GM21825 (cell line): ENCODE measurements around the gene ARHGAP24.
"Not testable (repeated sequence)": the region's sequence is repeated elsewhere in the genome, so short reads cannot be mapped to it uniquely, and the experiment has no call there.

Experiments used
- ATAC-seq: cut with Tn5 transposase; IDR thresholded peaks from one replicate; pipeline ENCODE4 v1.9.1; 2021; ENCODE audit warnings: mild to moderate bottlenecking, moderate library complexity; ENCODE audit not compliant: unreplicated experiment

Gene ARHGAP24

GRCh38 chr4:85939595-85939994 is 464.6 kb downstream of the ARHGAP24 start:
- no peak for ATAC-seq

GRCh38 chr4:85940151-85940550 is 465.2 kb downstream of the ARHGAP24 start:
- ATAC-seq, result no peak

- ATAC-seq, result no peak
Observed at GRCh38 chr4:85942107-85942506, 467.2 kb downstream of the ARHGAP24 start.

GRCh38 chr4:85946821-85947220 is 471.9 kb downstream of the ARHGAP24 start:
- ATAC-seq, result no peak

DNA sequence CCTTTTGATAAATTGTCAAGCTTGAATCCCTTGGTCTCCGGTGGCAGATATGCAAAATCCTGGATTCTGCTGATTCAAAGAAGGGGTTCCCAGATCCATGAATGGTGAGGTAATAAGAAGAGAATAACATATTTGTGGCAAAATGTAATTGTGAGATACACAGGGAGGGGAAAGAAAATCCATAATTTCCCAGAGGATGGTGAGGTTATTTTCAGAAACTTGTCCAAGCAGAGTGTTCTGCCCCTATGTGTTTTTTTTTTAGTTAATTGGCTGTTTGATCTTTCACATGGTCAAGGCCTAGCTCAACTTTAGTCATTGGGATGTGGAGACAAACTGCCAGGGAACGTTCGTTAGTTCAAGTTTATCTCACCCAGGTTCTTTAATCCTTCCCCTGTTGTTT is 476.1 kb downstream of the ARHGAP24 start:
- ATAC-seq, result no peak

- no peak for ATAC-seq
Observed at GRCh38 chr4:85952528-85952927, 477.6 kb downstream of the ARHGAP24 start.

DNA sequence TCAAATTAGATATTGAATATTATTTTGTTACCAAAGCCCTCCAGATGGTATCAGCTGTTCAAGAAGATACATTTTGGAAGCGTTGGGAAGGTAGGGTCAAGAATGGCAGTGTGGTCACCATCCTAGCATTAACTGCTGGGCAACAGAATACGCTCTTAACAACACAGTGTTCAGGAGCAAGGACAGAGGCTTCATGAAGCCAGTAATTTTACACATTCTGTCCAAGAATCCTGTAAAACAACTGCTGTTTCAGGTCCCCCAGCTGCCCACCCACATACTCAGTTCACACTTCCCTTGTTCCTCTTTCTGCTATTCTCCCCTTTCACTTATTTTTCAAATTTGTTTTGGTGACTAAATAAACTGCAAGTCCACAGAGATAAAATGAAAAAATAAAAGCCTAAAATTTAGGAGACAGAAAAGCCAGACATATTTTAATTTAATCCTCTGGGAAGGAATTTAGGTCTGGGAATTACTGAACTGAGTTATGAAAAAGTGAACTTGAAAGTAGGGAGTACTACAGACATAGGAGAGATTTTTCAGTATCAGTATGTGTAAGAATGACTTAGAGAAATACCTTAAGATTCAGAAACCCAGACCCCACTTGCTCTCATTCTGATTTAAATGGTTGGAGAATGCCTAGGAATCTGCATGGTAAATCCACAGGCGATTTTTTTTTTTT is 478.2 kb downstream of the ARHGAP24 start:
- ATAC-seq, result no peak

DNA sequence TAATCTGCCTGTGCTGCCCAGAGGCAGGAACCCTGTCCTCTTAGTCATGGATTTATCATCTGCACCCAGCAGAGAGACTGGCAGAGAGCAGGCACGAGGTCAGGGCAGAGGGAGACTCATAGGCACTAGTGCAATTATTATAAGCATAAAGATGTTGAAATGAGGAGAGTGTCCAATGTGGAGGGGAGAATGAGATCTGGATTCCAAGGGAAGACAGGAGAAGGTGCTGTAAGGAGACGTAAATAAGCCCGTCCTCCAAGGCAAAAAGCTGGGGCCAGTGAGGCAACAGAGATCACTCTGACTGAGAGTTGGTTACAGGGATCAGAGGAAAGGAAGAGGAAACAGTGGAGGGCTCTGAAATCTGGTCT is 478.7 kb downstream of the ARHGAP24 start:
- ATAC-seq, result no peak

- ATAC-seq, result no peak
Observed at GRCh38 chr4:85955620-85956292, 480.8 kb downstream of the ARHGAP24 start.

- ATAC-seq, result no peak
Observed at GRCh38 chr4:85956293-85956945, 481.5 kb downstream of the ARHGAP24 start.

DNA sequence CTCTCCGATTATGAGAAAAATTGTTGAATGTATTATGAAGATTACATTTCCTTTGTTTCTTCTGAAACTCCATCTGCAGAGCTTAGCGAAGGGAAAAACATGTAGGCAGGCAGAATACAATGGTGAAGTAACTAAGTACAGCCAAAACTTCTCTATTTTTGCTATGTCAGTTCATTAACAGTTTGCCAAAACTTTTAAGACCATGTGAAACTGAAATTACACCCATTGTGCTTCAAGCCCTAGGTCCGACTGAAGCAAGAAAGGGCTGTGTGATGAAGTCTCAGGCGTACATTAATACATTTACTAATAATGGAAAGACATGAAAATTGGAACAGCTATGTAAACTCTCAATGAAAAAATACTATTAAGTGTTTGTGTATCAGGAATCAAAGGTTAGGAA is 486.9 kb downstream of the ARHGAP24 start:
- ATAC-seq, result no peak

DNA sequence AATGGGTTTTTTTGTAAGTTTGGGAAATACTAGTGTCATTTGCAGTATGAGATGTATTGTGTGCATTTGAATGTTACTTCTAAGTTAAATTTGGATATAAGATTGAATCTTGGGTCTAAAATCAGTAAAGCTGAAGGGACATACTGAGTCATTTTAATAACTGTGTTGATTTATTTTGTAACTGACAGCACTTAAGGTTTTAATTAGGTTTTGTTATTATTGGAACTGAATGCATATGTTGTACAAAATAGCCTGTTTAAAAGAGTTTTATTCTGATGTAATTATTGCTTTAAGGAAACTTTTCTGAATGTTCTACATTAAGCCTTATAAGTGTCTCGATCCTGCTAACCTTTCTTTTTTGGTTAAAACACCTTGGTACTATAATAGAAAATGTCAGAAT is 488.3 kb downstream of the ARHGAP24 start:
- ATAC-seq, result no peak

DNA sequence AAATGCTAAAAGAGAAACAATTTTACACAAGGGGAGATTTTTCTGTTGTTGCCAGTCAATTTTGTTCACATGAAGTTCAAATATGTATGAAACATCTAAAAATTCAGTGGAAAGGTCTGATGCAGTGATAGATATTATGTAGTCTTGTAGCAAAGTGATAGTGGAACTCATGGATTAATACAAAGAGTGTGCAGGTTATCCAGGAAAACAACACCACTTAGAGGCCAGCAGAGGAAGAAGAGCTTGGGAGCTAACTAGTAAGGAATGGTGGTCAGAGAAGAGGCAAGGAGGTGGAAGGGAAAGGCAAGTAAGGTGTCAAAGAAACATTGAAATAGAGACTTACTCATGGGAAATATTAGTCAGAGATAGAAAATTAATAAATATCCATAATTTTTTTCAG is 489.3 kb downstream of the ARHGAP24 start:
- no peak for ATAC-seq

DNA sequence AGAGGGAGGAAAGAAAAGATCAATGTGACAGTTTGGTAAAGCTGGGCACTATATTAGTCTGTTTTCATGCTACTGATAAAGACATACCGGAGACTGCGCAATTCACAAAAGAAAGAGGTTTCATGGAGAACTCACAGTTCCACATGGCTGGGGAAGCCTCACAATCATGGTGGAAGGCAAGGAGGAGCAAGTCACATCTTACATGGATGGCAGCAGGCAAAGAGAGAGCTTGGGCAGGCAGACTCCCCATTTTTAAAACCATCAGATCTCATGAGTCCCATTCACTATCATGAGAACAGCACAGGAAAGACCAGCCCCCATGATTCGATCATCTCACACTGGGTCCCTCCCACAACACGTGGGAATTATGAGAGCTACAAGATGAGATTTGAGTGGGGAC is 490.1 kb downstream of the ARHGAP24 start:
- ATAC-seq, result not testable (repeated sequence)

GRCh38 chr4:85965529-85965928 is 490.6 kb downstream of the ARHGAP24 start:
- ATAC-seq, result no peak

- ATAC-seq, result no peak
Observed at GRCh38 chr4:85966373-85966772, 491.4 kb downstream of the ARHGAP24 start.

- ATAC-seq, result no peak
Observed at GRCh38 chr4:85967872-85968271, 492.9 kb downstream of the ARHGAP24 start.

- ATAC-seq, result no peak
Observed at GRCh38 chr4:85968945-85969819, 494.2 kb downstream of the ARHGAP24 start.

GRCh38 chr4:85970535-85970934 is 495.6 kb downstream of the ARHGAP24 start:
- ATAC-seq, result no peak

DNA sequence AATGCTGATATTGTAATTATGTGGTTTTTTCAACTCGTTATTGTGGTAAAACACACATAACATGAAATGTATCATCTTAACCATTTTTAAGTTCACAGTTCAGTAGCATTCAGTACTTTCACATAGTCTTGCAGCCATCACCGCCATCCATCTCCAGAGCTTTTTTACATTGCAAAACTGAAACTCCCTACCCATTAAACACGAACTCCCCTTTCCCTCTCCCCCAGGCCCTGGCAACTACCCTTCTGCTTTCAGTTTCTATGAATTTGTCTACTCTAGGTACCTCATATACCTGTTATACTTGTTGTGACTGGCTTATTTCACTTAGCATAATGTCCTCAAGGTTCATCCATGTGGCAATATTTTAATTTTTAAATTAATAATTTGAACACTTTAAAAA is 504.3 kb downstream of the ARHGAP24 start:
- ATAC-seq, result peak; percentile 89

DNA sequence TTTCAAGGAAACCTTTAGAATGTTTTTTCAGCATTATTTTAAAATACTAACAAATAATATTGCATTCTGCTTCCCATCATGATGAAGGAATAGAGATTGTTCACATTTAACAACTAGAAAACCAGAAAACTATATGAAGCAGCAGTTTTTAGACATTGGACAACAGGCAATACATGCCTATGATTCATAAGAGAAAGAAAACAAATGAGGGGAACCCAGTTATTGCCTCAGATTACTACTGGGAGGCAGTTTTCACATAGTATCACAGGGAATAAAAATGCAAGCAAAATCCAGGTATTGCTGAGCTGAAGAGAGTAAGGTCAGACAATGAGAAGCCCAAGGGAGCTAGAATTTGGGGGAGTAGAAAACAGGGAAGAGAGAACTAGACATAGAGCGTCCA is 511.3 kb downstream of the ARHGAP24 start:
- no peak for ATAC-seq
